GM21528 (cell line): ENCODE measurements around the gene TSPAN17.

ENCODE experiments used
- ATAC-seq: cut with Tn5 transposase; IDR thresholded peaks from one replicate; pipeline ENCODE4 v1.9.1; 2021; ENCODE audit warnings: mild to moderate bottlenecking, moderate library complexity; ENCODE audit not compliant: unreplicated experiment, low FRiP score

TSPAN17 gene

DNA sequence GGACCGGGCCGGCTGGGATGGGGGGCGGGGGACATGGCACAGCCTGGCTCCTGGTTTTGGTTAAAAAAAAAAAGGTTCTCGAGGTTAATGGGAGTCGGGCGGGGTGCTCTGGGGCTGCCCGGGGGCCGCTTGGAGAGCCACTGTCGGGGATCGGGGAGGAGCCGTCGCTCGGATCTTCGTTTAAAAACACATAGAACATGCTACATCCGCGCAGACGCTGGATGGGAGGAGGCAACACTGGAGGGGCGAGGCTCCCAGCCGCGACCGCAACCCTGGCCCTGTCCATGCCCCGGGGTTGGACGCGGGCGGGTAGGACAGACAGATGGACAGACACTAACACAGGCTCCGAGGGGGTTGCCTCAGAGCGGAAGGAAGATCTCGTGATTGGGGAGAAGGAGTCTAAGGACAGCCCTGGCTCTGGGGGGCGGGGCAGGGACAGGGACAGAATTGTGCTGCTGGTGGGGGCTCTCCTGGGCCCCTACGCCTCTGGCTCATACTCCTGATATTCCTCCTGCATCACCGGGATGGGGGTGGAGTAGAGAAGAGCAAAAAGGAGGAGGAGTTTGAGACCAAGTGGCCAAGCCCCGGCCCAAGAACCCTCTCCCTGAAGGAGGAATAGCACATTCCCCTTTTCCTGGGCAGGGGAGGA, 26.8 kb upstream of the TSPAN17 start:
- no peak for ATAC-seq

DNA sequence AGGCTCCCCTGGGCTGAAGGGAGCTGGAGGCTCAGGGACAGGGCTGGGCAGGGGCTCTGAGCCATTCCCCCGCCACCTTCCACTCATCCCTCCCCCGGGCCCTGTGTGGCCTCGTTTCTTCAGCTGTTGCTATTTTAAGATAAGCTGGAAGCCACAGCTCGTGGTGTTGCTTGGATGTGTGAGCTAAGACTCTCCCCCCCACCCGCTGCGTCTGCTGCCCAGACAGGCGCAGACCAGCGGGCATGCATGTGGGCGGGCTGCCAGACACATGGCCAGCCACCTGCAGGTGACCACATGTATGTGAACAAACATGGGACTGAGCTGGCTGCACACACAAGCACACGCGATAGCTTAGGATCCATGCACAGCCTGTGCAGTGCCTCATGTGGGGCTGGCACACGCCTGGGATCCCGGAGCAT, 25.6 kb upstream of the TSPAN17 start:
- ATAC-seq = no peak

DNA sequence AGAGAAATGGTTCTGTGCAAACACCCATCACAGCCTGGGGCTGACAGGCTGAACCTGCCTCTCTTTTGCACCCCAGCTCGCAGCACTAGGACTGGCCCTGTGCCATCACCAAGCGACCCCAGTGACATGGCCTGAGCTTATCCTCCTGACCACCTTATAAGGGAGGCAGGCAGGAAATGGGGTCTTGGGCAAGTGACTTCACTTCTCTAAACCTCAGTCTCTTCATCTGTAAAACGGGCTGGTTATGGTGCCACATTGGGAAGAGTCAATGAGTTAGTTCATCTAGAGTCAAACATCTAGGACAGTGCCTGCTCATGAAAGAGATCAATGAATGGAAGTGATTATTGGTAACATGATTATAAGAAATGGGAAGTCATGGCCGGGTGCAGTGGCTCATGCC, 23.1 kb upstream of the TSPAN17 start:
- no peak for ATAC-seq

- ATAC-seq = no peak
These were observed 22.3 kb upstream of the TSPAN17 start for GRCh38 chr5:176624938-176625337.

DNA sequence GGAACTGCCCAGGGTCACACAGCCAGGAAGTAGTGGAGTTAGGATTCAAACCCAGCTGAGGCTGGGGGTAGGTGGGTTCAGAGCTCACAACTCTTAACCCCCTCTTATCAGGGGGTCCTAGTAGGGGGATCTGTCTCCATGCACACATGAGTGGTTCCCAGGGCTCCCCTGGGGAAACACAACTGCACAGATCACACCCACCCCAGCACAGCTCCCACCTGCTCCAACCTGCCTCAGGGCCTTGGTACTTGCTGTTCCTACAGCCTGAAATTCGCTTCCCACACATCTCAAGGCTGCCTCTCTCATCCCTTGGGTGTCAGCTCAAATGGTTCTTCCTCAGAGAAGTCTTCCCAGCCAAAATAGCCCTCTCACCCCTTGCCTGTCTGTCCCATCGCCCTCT, 21.8 kb upstream of the TSPAN17 start:
- ATAC-seq = no peak

GRCh38 chr5:176625966-176626875, 21.1 kb upstream of the TSPAN17 start:
- no peak for ATAC-seq

DNA sequence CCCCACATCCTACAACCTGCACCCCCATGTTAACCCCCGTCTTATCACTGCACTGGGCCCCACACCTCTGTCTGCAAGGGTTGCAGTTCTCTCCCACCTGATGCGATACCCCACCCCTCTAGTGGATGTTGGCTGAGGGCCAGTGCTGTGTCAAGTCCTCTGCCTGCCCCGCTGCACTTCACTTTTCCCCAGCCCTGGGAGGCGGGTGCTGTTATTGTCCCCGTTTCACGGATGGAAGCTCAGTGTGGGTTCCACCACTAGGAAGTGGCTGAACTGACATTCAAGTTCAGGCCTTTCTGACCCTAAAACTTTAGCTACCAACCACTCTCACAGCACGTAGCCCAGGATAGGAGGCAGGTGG, 20.4 kb upstream of the TSPAN17 start:
- ATAC-seq = no peak

- ATAC-seq = no peak
These were observed 19.7 kb upstream of the TSPAN17 start for GRCh38 chr5:176627582-176627981.

- ATAC-seq = no peak
These were observed 18.7 kb upstream of the TSPAN17 start for GRCh38 chr5:176628406-176629228.

DNA sequence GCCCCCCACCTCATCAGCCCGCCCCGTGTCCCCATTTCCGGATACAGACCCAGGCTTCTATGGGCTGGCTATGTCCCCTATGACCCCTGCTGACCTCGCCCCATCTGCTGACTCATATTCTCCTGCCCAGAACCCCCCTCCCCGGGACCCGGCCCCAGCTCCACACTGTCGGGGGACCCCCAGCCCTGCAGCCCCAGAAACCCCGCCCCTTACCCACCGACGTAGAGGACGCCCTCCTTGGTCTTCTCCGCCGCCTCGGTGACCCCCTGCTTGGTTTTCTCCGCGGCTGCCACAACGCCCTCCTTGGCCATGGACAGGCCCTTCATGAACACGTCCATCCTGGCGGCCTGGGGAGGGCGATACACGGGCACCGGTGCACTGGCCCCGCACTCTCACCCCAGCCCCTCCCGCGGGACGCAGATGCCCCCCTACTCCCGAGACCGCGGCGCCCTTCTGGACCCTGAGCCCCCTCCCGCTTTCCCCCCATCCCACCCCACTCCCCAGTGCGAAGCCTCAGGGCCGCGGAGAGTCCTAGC, 17.9 kb upstream of the TSPAN17 start:
- no peak for ATAC-seq

- ATAC-seq = no peak
These were observed 17.2 kb upstream of the TSPAN17 start, which contains the start of the genes EIF4E1B and SNCB for GRCh38 chr5:176629853-176630680. EIF4E1B (plus strand) TSS chr5:176630675; CDS start chr5:176642788, 12,113 bp downstream. SNCB (minus strand) TSS chr5:176630534; CDS start chr5:176629654, 880 bp downstream.

- ATAC-seq = no peak
These were observed 16.5 kb upstream of the TSPAN17 start for GRCh38 chr5:176630681-176631222.

GRCh38 chr5:176631383-176632200, 15.7 kb upstream of the TSPAN17 start:
- no peak for ATAC-seq

- ATAC-seq = no peak
These were observed 14.5 kb upstream of the TSPAN17 start for GRCh38 chr5:176632745-176633144.

- ATAC-seq = no peak
These were observed 13.7 kb upstream of the TSPAN17 start for GRCh38 chr5:176633598-176633997.

GRCh38 chr5:176636426-176636825, 10.9 kb upstream of the TSPAN17 start:
- ATAC-seq = no peak

DNA sequence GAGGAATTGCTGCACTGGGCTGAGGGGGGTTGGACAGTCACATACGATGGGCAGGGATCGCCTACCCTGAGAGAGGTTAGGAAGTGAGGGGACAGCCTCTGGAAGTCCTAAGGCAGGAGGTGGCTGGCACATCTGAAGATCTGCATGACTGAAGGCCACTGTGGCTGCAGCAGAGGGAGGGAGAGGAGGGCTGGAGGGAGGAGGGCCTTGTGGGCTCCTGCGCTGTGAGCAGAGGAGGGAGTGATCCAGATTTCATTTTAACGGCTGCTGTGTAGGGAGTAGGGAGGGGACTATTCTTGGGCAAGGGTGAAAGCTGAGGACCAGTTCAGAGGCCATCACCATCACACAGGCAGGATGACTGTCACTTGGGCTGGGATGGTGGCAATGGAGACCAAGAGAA, 9.7 kb upstream of the TSPAN17 start:
- no peak for ATAC-seq

DNA sequence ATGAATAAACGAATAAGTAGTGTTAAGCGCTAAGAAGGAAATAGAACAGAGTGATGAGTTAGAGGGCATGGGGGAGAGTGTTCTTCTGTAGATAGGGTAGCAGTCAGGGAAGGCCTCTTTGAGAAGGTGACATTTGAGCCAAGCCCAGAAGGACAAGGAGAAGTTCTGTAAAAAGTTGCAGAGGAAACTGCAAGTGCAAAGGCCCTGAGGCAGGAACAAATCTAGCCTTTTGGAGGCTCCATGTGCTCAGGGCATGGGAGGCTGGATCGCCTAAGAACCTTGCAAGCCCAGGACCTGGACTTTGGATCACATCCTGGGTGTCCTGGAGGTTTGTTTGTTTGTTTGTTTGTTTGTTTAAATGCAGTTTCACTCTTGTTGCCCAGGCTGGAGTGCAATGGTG, 8.8 kb upstream of the TSPAN17 start:
- ATAC-seq = no peak

DNA sequence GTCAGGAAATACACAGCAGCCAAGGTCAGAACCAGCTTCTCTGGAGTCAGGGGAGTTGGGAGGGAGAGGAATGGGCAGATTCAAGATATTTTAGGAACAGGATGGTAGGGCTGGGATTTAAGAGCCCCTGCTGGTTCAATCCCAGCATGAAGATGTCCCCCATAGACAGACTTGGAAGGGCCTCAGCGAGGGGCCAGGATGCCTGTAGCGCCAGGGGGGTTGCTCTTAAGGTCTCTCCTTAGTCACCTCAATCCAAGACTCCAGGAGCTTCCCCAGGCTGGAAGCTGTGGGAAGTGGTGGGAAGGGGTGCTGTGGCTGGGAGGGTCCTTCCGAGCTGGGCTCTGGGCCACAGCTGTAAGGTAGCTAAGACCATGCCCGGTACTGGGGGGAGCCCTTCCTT, 8.1 kb upstream of the TSPAN17 start:
- ATAC-seq = no peak
